A673 (cell line): ENCODE data around the gene FUT9. TPM values are rescaled to one million over a fixed set of nuclear protein-coding genes. Genes with fewer than 3 reads are reported as not detected.

Source experiments
- BruUV-seq: library from RNA; stranded (reverse); fragments of 400-500 nt; replicated peaks from 2 replicates; lab custom pipeline; 2021; lab: Mats Ljungman, UMichigan
- CTCF ChIA-PET: fragments of 300-600 bp; sonication (Branson Sonifier 250); formaldehyde crosslinking; loops from one replicate; lab custom pipeline; 2022; ENCODE audit warnings: antibody characterized with exemption; lab: Charles Lee
- POLR2A ChIA-PET: fragments of 300-600 bp; sonication (Branson Sonifier 250); formaldehyde crosslinking; loops from one replicate; lab custom pipeline; 2022; ENCODE audit warnings: antibody characterized with exemption; ENCODE audit not compliant: low non-redundant PET; lab: Charles Lee
- DNase-seq: peaks from one replicate; pipeline ENCODE4 v3.0.0-alpha.2; 2015; ENCODE audit warnings: low spot score
- H3K27ac ChIP-seq: fragments of 200-600 bp; sonication (generic); 2 replicates; pipeline ENCODE4 v1.5.1; 2016; ENCODE audit warnings: mixed run types, low read depth, mild to moderate bottlenecking, mixed read lengths, antibody characterized with exemption, low read length; ENCODE audit not compliant: poor library complexity, severe bottlenecking
- H3K27me3 ChIP-seq: fragments of 200-600 bp; sonication (generic); replicated peaks from 2 replicates; pipeline ENCODE4 v1.6.1; 2017; ENCODE audit warnings: mixed run types, low read depth, mild to moderate bottlenecking, mixed read lengths, antibody characterized with exemption, low read length; ENCODE audit not compliant: insufficient read depth, poor library complexity
- H3K36me3 ChIP-seq: fragments of 200-600 bp; sonication (generic); 2 replicates; pipeline ENCODE4 v1.6.1; 2016; ENCODE audit warnings: mixed run types, mild to moderate bottlenecking, mixed read lengths, antibody characterized with exemption, low read length; ENCODE audit not compliant: insufficient read depth, poor library complexity, severe bottlenecking
- H3K4me1 ChIP-seq: fragments of 200-600 bp; sonication (generic); 2 replicates; pipeline ENCODE4 v1.6.1; 2017; ENCODE audit warnings: mixed run types, mild to moderate bottlenecking, mixed read lengths, antibody characterized with exemption, low read length; ENCODE audit not compliant: insufficient read depth, poor library complexity, severe bottlenecking
- H3K4me3 ChIP-seq: fragments of 200-600 bp; sonication (generic); 2 replicates; pipeline ENCODE4 v1.5.1; 2016; ENCODE audit warnings: low read depth, mixed run types, mild to moderate bottlenecking, mixed read lengths, low read length; ENCODE audit not compliant: poor library complexity, severe bottlenecking
- H3K9me3 ChIP-seq: fragments of 200-600 bp; sonication (generic); 2 replicates; pipeline ENCODE4 v1.6.1; 2016; ENCODE audit warnings: mixed run types, low read depth, mild to moderate bottlenecking, mixed read lengths, antibody characterized with exemption, low read length; ENCODE audit not compliant: poor library complexity, severe bottlenecking
- CTCF ChIP-seq: fragments of 300-800, 200-600 bp; sonication (generic); conservative IDR thresholded peaks from 2 replicates; pipeline ENCODE4 v1.5.1; 2017; ENCODE audit warnings: low read depth, mild to moderate bottlenecking, antibody characterized with exemption, low read length, moderate library complexity, mixed read lengths
- EZH2 ChIP-seq: fragments of 200-600 bp; sonication (generic); IDR thresholded peaks from 2 replicates; pipeline ENCODE4 v1.6.1; 2017; ENCODE audit warnings: borderline replicate concordance, low read depth, mild to moderate bottlenecking, mixed read lengths, antibody characterized with exemption, low read length; ENCODE audit not compliant: poor library complexity, severe bottlenecking
- intact Hi-C: fragments of 100-400 bp; cut with micrococcal nuclease; formaldehyde crosslinking; loops from one replicate; pipeline ENCODE4 v1.10.0; 2022; ENCODE audit not compliant: unreplicated experiment
- total RNA-seq: library from RNA; stranded (reverse); gene quantifications from 2 replicates; pipeline ENCODE4 v1.2.3, GENCODE V29; 2021

The FUT9 gene
- total RNA-seq, 1 experiment from 2014 or later = 4.3 TPM

GRCh38 chr6:96022225-96022624, 6.5 kb downstream of the FUT9 start:
- H3K36me3 ChIP-seq = no peaks in the 10 kb centered on the region
- CTCF ChIA-PET = no interaction called here

DNA sequence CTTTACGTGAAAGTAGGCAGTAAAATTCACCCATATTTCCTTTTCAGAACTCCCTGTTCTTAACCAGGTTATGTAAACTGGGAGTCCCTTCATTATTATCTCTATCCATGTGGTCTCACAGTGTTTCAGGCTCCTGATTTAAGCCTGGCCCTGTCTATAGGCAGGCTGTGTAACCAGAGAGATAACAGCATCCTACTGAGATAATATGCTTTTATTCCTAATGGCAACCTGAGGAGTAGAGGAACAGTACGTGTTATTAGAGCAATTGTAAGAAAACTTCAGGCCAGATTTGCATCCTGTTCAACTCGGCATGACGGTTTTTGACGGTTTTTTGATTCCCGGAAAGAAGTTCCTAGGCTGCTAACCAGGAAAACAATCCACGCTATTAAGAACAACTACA, 16.9 kb downstream of the FUT9 start:
- Histone ChIP-seq H3K27me3 (no peaks in the 10 kb centered on the region), H3K36me3 (no peaks in the 10 kb centered on the region), H3K4me3 (no peak overlapping the region), H3K9me3 (no peaks in the 10 kb centered on the region), H3K4me1 (no peaks in the 10 kb centered on the region), H3K27ac (no peak overlapping the region)
- ChIA-PET POLR2A (interaction anchor here (0.7 kb wide), 1 partner anchor 1432 kb away, joined by 4 read pairs; no protein-coding TSS in a partner anchor), CTCF (no interaction called here)
- peak; percentile 26 for DNase-seq
- intact Hi-C loops = no loop called here
- BruUV-seq = no TSS peak
- TF ChIP-seq CTCF = no peak
- no peak for TF ChIP-seq EZH2

More at GRCh38 chr6:96022225-96022624, 6.5 kb downstream of the FUT9 start:
- DNase-seq = no peak
- intact Hi-C loops = no loop called here
- Histone ChIP-seq H3K9me3 (no peaks in the 10 kb centered on the region), H3K27me3 (no peaks in the 10 kb centered on the region), H3K4me1 (no peaks in the 10 kb centered on the region), H3K27ac (no peak overlapping the region), H3K4me3 (no peak overlapping the region)
- no TSS peak for BruUV-seq
- POLR2A ChIA-PET = no interaction called here
- no peak for TF ChIP-seq EZH2
- TF ChIP-seq CTCF = no peak

GRCh38 chr6:96051555-96051954, 35.8 kb downstream of the FUT9 start:
- Histone ChIP-seq H3K4me1 (peaks cover 5% of the 10 kb centered on the region), H3K27ac (no peak overlapping the region), H3K36me3 (no peaks in the 10 kb centered on the region), H3K9me3 (no peaks in the 10 kb centered on the region), H3K4me3 (no peak overlapping the region), H3K27me3 (no peaks in the 10 kb centered on the region)
- ChIA-PET POLR2A (no interaction called here), CTCF (no interaction called here)
- TF ChIP-seq CTCF (no peak), EZH2 (no peak)
- no peak for DNase-seq
- BruUV-seq = no TSS peak
- intact Hi-C loops = no loop called here
